ENCODE measurements around the gene RAD9B.
"Not testable (repeated sequence)": the region's sequence is repeated elsewhere in the genome, so short reads cannot be mapped to it uniquely, and the experiment has no call there.

RAD9B gene

DNA sequence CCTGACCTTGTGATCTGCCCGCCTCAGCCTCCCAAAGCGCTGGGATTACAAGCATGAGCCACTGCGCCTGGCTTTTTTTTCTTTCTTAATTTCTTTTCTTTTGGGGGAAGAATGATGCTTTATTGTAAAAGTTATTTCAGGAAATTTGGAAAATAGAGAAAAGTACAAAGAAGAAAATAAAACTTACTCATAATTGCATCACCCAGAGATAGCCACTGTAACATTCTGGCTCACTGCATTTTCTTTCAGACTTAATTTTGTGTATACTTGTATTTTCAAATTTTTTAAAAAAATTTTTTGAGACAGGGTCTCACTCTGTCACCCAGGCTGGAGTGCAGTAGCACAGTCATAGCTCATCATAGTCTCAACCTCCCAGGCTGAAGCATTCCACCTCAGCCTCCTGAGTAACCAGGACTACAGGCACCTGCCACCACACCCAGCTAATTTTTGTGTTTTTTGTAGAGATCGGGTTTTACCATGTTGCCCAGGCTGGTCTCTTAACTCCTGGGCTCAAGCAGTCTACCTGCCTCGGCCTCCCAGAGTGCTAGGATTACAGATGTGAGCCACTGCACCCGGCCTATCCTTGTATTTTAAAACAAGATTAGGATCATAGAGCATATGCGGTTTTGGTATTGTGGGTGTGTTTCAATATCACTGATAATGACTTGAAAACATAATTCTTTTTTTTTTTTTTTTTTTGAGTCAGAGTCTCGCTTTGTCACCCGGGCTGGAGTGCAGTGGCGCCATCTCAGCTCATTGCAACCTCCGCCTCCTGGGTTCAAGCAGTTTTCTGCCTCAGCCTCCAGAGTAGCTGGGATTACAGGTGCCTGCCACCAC, 19.0 kb downstream of the RAD9B start:
- not testable (repeated sequence) for DNase-seq (ENCODE audit: low read depth in 2 of 2, low spot score in 1 of 2)

DNA sequence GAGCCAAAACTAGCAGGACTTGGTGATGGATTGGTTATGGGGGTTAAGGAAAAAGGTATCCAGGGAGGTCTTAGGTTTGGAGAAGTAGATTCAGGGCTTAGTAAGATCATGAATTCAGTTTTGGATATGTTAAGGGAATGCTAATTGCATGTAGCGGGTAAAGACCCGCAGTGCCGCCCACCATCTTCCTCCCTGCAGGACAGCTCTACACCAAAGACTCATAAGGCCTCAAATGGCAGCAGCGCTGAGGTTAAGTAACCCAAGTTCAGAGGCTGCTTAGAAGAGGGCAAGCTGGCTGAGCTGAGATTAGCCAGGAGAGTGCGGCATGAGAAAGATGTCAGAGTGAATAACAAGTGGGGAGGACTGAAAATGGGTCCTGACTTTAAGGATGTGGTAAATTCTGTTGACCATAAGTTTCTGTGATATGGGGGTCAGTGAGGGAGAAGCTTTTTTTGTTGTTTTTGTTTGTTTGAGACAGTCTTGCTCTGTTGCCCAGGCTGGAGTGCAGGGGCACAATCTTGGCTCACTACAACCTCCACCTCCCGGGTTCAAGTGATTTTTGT, 26.2 kb downstream of the RAD9B start:
- no peak for DNase-seq (ENCODE audit: low read depth in 2 of 2, low spot score in 1 of 2)

DNA sequence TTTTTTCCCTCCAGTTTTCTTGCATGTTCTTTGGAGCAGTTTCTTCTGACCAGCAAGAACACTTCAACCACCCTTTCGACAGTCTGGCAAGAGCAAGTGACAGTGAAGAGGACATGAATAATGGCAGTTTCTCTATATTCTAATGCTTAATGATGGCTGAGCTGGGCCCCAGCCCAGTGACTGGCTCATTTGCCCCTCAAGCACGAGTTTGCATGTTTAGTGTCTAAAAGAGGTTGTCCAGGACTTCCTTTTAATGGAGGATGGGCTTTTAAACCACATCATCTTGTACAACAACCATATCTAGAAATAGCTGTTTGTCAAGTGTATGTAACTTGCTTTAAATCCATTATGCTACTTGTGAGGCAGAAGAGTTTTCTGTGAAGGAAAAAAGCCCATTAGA, 28.4 kb downstream of the RAD9B start:
- DNase-seq (ENCODE audit: low read depth in 2 of 2, low spot score in 1 of 2) = no peak

DNA sequence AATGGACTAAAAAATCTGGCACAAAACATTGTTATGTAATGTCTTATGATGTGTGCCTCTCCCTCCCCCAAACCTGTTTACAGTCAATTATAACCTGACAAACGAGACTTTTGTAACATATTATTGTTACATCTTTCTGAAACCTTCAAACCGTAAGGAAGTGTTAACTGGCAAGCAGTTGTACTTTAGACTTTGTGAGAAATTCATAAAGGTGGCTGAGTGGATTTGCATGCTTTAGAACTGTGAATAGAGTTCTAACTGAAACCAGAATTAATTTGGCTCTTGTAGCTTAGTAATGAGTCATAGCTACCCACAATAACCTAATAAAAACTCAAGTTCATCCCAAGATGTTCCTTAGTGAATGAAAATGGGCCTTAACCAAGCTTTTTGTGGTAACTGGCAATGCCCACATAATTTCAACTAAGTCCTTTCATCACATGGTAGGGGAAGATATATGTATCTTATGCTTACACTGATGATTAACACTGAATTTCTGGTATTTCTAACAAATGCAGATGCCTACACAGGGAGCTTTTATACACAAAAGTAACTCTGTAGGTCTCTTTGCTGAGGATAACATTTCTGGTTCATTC, 29.7 kb downstream of the RAD9B start:
- DNase-seq (ENCODE audit: low read depth in 2 of 2, low spot score in 1 of 2) = no peak

DNA sequence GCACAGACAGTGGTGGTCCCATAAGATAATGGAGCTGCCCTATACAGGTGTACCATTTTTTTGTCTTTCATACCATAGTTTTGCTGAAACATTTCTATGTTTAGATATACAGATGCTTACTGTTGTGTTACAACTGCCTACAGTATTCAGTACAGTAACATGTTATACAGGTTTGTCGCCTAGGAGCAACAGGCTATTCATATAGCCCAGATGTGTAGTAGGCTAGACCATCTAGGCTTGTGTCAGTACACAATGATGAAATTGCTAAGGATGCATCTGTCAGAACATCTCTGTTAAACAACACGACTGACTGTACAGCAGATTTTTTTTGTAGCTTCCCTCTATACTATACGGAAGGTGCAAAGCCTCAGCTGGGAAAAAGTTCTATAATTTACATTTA, 30.5 kb downstream of the RAD9B start:
- DNase-seq (ENCODE audit: low read depth in 2 of 2, low spot score in 1 of 2) = no peak

DNA sequence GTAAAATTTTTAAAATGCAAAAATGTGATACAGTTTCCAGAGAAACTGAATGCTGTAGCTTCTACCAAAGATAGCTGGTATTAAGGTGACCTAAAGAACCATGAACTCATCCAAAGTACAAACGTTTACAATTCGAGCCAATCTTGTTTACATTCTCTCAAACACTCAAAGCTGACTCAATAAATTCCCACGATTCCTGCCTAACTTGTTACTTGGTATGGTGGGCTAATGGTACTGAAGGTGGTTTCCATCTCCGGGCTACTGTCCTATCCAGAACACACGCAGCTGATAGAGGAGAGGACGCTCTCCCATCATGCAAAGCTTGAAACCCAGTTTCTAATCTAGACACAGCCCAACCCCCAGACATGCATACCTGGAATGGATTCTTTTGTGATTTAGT, 31.5 kb downstream of the RAD9B start:
- no peak for DNase-seq (ENCODE audit: low read depth in 2 of 2, low spot score in 1 of 2)

DNA sequence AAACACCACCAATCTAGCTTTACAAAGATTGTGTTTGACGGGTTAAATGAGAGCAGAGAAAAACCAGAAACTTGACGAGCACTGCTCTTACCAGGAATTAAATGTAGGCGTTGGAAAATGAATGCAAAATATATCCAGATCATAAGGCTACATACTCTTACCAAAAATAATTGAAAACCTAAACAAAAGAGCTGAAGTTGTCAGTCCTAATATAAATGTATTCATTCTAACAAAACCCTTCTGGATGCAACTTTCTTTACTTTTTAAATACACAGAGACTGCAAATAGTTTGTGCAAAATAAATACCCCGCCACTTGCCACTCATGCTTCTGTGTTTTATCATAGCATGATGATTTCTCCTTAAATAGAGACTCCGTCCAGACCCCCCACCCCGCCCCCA, 32.7 kb downstream of the RAD9B start:
- DNase-seq (ENCODE audit: low read depth in 2 of 2, low spot score in 1 of 2) = no peak

DNA sequence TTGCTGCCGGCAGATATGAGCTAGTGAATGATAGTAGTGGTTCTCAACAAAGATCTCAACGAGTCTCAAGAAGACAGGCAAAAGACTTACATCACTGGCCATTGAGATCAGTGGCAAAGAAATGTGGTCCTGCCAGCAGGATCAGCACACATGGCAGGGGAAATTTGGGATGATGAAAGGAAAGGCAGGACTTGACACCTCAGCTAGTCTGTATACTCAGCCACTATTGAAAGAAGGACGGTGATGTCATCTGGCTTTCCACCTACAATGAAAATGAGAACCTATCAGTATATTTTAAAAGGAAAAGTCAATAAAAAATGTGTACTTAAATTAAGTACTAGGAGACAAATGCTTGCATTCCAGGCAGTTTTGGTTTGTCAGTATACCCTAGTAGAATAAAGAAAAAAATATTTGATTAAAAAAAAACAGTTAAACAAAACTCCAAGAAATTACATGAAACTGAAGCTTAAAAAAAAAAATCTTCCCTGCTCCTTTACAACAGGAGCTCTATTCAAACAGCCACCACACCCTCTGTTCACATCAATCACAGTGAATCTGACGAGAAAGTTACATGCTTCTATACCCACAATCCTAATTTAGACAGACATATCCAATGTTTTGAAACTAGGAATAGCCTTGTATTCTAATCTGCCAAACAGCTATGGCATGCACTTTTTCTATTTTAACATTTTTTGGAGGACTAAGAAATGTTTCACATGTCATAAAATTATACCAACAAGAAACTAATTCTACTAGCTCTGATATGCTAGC, 34.9 kb downstream of the RAD9B start:
- no peak for DNase-seq (ENCODE audit: low read depth in 2 of 2, low spot score in 1 of 2)

DNA sequence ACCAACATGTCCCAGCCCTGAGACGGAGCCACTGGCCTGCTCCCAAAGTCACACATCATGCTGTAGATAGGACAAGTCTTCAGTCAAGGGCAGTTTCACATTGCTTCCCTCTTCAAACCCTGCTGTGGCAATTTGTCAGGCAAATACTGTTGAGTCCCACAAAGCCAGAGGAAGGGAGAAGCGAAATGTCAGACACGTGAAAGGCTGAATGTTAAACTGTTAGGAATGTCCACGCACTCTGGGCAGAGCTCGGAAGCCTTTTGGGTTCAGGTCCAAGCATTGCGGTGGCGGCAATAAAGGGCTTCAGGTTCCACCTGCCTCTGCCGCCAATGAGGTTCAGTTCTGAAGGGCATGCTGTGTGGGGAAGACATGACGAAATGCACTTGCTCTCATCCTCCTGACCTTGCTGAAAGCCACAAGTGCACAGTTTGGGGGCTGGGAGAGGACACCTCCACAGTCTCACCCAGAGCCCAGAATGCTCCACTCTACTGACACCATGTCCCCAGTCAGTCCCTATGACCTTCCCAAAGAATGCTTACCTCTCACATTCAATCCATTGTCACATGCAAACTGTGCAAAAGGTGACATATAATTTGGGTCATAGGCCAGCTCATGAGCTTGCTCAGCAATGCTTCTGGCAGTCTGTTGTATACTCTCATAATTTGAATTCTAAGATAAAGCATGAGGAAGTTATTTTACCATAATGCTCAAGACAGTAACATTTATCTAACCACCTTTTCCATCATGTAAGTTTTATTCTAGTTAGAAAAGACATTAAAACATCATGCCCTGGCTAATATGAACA, 35.7 kb downstream of the RAD9B start:
- DNase-seq (ENCODE audit: low read depth in 2 of 2, low spot score in 1 of 2) = no peak

DNA sequence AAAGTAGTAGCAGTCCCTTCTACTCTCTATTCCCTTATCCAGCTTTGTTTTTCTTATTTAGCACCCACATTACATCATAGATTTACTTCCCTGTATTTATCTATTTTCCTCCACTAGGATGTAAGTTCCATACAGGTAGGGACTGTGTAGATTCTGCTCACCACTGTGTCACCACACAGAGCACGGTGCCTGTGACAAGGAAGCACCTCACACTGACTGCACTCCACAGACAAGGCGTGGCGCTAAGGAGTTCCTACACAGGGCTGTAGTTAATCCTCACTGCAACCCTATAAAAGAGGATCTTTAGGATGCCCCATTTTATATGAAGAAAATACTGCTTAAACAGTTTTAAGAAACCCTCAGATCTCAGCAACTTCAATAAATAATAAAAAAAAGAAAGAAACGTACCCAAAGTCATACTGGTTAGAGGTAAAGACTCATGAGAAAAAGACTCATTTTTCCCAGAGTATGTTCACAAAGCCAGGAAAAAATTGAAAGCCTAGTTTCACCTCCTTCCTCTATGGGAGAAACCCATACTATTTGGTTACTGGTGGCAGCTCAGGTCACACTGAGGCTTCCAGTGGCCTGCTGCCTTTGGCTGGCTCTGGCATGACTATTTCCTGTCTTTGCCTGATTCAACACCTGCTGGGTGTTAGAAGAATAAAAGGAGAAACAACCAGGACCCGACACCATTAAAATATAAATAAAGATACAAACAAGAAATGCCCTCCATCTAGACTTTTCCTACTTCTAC, 36.9 kb downstream of the RAD9B start:
- DNase-seq (ENCODE audit: low read depth in 2 of 2, low spot score in 1 of 2) = no peak

DNA sequence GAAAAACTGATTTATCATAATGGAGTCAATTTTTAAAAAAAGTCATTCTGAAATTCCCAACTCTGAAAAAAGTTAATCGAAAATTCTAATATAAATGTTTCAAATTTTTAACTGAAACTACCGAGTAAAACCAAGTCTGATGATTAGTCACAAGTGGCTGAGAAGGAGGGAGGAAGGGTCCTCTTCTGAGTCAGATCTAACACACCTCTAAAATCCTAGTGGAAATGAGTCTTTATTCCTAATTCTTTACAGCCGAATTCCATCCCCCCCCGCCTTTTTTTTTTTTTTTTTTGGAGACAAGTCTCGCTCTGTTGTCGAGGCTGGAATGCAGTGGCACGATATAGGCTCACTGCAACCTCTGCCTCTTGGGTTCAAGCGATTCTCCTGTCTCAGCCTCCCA, 37.9 kb downstream of the RAD9B start:
- no peak for DNase-seq (ENCODE audit: low read depth in 2 of 2, low spot score in 1 of 2)

DNA sequence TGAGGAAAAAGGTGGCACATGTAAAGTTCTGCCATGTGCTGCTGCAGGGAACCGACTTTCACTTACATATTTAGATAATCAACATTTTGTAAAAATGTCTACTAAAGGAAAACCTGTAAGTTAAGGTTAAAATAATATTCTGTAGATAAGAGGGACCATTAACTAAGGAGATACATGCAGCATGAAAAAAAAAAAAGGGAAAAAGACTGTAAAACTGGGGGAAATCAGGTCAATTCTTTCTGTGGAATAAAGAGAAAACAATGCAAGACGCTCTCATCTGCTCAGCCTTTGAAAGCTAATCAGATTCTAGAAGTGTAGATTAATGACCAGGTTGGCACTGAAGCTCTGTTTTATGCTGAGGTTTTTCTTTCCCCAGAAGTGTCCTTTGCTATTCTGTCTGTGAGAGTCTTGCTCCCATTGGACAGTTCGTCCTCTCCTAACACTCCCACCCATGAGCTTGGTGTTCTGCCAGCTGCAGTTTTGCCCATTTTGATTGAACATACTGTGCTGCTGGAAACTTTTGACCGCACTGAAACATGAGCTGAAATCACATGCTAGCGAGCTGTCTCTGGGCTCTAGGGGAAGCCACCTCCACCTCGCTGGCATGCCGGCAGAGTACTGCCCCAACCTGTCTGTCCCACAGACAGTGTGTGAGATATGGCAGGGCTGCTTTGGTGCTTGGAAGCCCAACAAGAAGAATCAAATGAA, 41.3 kb downstream of the RAD9B start:
- no peak for DNase-seq (ENCODE audit: low read depth in 2 of 2, low spot score in 1 of 2)

DNA sequence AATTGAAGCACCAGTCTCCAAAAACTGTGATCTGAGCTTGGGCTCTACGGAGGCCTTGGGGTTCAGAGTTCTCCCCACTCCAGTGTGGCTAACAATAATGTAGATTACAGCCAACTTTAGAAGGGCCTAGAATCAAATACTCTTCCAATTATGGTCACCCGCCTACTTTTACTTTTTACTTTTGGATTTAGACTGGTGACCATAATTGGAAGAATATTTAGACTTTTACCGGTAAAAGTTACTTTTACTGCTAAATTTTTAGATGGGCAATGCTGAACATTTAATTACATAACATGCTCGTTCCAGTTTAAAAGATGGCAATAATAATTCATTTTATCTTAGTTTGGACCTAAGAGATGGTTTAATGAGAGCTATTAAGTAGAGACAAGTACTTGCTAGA, 41.8 kb downstream of the RAD9B start:
- DNase-seq (ENCODE audit: low read depth in 2 of 2, low spot score in 1 of 2) = no peak

DNA sequence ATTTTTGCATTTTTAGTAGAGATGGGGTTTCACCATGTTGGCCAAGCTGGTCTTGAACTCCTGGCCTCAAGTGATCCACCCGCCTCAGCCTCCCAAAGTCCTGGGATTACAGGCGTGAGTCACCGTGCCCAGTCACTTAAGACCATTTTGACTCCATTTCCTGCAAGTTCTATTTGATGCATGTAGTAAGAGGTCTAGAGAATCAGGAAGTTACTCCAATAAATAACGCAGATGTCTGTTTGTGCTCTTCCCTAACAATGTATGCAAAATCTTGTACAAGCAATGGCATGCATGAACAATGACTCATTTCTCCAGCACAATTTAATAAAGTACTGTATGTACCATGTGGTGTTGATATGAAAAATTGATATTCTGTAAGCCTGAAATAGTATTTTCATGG, 43.1 kb downstream of the RAD9B start:
- DNase-seq (ENCODE audit: low read depth in 2 of 2, low spot score in 1 of 2) = not testable (repeated sequence)

DNA sequence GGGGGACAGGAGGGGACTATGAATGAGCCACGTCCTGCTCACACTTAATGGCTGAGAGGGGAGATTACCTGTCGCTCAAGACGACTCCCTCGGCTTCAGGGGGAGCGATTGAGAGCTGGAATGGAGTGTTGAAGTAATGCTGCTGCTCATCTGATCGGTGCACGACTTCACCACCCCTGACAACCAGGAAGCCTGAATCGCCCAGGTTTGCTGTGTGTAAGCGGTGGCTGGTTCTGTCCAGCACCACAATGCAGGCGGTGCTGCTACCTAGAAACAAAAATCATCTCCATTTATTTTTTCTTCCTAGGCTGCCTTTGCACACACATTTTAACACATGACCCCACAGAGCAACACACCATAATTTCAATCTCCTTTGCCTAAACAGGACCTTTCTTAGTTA, 43.7 kb downstream of the RAD9B start:
- DNase-seq (ENCODE audit: low read depth in 2 of 2, low spot score in 1 of 2) = no peak

DNA sequence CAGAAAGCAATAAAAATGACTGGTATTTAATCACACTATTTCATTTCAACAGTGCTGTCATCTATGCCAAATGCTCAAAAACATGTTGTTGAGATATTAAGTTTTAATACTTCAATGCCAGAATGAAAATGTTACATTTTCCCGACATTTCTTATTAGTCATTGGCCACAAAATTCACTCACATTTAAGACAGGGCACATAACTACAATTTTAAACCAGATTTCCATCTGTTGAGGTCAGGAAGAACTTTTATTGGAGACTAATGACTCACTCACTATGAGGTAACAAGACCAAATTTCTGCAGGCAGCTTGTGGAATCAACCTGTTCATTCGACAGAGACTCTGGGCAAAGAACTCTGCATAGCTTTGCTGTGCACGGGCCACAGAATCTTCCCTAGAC, 44.2 kb downstream of the RAD9B start:
- no peak for DNase-seq (ENCODE audit: low read depth in 2 of 2, low spot score in 1 of 2)

DNA sequence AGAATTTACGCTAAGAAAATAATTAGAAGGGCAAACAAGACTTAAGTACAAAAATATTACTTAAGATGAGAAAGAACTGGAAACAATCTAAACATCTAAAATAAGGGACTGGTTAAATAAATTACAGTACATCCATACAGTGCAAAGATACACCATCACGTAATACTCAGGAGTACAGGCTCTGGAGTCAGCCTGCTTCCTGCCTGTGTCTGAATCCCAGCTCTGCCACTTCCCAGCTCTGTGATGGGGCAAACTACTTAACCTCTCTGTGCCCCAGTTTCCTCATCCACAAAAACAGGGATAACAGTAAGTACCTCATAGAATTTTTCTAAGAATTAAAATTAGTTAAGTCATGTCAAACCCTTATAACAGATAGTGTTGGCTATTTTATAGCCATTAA, 45.0 kb downstream of the RAD9B start:
- DNase-seq (ENCODE audit: low read depth in 2 of 2, low spot score in 1 of 2) = no peak

DNA sequence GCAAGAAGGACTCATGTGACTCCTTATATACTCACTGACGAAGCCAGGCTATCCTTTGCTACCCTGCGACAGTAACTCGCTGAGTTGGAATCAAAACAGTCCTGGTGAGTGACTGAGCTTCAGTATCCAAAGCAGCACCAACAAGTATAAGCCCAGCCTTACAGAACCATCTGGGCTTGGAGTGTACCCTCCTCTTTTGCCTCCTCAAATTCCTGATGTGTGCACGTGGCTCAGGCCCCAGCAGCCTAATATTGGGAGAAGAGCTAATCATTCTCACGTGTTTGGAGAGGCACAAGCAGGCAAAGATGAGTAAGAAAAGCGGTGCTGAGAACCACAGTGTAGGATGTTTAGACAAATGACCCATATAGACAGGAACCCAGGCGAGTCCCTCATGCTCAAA, 46.5 kb downstream of the RAD9B start:
- no peak for DNase-seq (ENCODE audit: low read depth in 2 of 2, low spot score in 1 of 2)

DNA sequence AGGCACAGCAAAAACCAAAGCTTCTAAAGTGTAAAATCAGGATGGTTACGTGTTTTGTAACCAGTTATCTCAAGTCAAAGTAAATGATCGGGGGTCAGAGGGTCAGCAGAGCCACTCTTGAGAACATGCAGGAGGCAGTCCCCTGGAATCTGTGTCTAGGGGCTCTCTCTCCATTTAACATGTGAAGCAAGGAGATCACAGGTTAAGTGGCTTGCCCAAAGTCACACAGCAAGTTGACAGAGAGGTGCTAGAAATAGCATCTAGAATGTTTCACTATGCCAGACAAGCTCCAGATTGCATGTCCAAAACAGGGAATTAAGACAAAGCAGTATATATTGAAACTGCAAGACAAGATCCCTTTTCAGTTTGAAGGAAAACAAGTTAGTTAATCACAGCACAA, 47.6 kb downstream of the RAD9B start:
- DNase-seq (ENCODE audit: low read depth in 2 of 2, low spot score in 1 of 2) = no peak

DNA sequence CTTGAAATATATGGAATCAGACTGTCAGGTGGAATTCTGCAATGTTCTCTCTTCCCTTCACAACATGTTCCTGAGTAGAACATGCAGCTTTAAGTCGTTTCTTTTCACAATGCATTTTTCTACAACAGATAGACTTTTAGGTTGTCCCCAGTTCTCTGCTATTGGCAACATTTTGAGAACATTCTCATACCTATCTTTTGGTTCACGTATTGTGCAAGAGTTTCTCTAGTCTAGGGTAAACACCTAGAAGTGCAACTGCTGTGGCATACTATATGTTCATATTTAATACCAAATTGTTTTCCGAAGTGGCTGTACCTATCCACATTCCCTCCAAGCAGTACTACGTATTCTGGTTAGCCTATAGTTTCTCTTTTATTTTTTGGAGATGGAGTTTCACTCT, 48.9 kb downstream of the RAD9B start:
- no peak for DNase-seq (ENCODE audit: low read depth in 2 of 2, low spot score in 1 of 2)

All from stimulated activated CD8-positive, alpha-beta memory T cell treated with anti-CD3 and anti-CD28 coated beads, Interleukin-4, amount 100 ng/mL, for 1 hour (primary cell).